Measurements from ENCODE around the gene TMEM207. TPM values are rescaled to one million over a fixed set of nuclear protein-coding genes. Genes with fewer than 3 reads are reported as not detected.

The TMEM207 gene
- total RNA-seq, 4 donors from 2014 or later = not detected

DNA sequence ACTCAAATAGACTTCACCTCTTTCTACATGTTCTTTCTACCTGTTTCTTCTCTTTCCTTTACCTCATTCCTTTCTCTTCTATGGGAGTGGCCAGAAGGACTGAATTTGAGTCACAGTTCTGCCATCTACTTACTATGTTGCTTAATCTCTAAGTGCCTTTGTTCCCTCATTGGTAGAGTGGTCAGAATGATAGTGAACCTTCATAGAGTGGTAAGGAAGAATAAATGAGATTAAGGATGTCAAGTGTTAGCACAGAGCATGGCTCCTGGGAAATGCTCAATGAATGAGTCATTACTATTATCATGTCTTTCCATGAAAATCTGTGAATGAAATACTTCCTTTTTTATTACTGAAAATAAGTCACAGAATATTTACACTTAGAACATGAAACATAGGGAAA is 17.5 kb downstream of the TMEM207 start:
- intact Hi-C loops (cut with DNase I; ENCODE audit: low total_unique reads) = no loop called here
- H3K9me3 ChIP-seq = no peaks in the 10 kb centered on the region
- TF ChIP-seq EP300 (IDR thresholded peaks at IDR 0.05; ENCODE audit: low read depth) = no peak
- TF ChIP-seq, protein P1, sequence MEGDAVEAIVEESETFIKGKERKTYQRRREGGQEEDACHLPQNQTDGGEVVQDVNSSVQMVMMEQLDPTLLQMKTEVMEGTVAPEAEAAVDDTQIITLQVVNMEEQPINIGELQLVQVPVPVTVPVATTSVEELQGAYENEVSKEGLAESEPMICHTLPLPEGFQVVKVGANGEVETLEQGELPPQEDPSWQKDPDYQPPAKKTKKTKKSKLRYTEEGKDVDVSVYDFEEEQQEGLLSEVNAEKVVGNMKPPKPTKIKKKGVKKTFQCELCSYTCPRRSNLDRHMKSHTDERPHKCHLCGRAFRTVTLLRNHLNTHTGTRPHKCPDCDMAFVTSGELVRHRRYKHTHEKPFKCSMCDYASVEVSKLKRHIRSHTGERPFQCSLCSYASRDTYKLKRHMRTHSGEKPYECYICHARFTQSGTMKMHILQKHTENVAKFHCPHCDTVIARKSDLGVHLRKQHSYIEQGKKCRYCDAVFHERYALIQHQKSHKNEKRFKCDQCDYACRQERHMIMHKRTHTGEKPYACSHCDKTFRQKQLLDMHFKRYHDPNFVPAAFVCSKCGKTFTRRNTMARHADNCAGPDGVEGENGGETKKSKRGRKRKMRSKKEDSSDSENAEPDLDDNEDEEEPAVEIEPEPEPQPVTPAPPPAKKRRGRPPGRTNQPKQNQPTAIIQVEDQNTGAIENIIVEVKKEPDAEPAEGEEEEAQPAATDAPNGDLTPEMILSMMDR (IDR thresholded peaks at IDR 0.05) = no peak
- TF ChIP-seq POLR2A (IDR thresholded peaks at IDR 0.05) = no peak
- TF ChIP-seq POLR2AphosphoS5 (IDR thresholded peaks at IDR 0.05) = no peak
- no peak overlapping the region for H3K4me3 ChIP-seq
- H3K36me3 ChIP-seq = no peaks in the 10 kb centered on the region
- no peaks in the 10 kb centered on the region for H3K27me3 ChIP-seq
- no peak for DNase-seq
- no peaks in the 10 kb centered on the region for H3K4me1 ChIP-seq
- H3K27ac ChIP-seq = no peak overlapping the region
- in situ Hi-C loops (cut with MboI; ENCODE audit: low pct_ligation_motif_present in 1 of 4, low pct_unique_long_range_greater_than_20kb in 1 of 4, low sequenced_read_pairs in 3 of 4) = loop anchor here in 1 of 4 donors (25.0 kb wide), 2 partner anchors 105 to 470 kb away; no protein-coding TSS in a partner anchor

DNA sequence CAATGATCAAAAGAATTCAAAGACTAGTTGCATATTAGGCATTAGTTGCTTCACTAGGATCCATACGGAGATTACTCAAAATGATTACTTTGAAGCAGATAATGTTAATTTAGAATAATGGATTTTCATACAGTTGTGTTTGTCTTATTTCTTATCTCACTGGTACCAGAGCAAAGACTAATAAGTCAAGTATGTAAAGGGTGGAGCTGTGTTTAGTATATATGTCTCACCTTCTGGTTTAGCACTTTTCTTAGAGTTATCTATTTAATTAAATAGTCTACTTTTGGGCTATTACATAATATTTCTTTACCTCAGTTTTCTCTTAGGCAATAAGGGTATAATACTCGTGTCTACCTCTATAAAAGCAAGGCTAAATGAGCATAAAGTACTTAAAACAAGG is 18.8 kb downstream of the TMEM207 start:
- no peak for TF ChIP-seq POLR2AphosphoS5 (IDR thresholded peaks at IDR 0.05)
- no peak for TF ChIP-seq POLR2A (IDR thresholded peaks at IDR 0.05)
- no peak overlapping the region for H3K27ac ChIP-seq
- H3K9me3 ChIP-seq = no peaks in the 10 kb centered on the region
- DNase-seq = no peak
- no peak overlapping the region for H3K4me3 ChIP-seq
- no peaks in the 10 kb centered on the region for H3K36me3 ChIP-seq
- no peaks in the 10 kb centered on the region for H3K4me1 ChIP-seq
- H3K27me3 ChIP-seq = no peaks in the 10 kb centered on the region
- 62 to 75% methylated on average over 2 of the region's 2 CpGs for WGBS, 2 donors (ENCODE audit: low coverage in 1 of 2)
- in situ Hi-C loops (cut with MboI; ENCODE audit: low pct_ligation_motif_present in 1 of 4, low pct_unique_long_range_greater_than_20kb in 1 of 4, low sequenced_read_pairs in 3 of 4) = loop anchor here in 1 of 4 donors (25.0 kb wide), 2 partner anchors 106 to 469 kb away; no protein-coding TSS in a partner anchor
- intact Hi-C loops (cut with DNase I; ENCODE audit: low total_unique reads) = no loop called here

DNA sequence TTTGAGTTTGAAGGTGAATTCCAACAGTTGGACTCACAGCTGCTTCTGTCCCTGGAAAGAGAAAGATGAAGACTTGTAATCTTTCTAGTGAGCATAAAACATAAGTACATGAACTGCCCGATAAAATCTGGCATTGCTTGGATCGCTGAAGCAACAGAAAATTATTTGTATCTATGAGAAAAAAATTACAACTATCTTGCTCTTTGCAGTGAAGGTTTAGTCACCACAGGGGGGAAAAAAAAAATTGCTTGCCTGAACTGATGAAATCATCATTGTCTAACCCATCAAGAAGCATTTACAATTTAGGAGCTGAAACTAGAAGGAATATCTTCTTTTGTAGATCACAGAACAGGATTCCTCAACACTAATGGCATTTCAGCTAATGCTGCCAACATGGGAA is 20.0 kb downstream of the TMEM207 start:
- DNase-seq = no peak
- no peak overlapping the region for H3K27ac ChIP-seq
- no peaks in the 10 kb centered on the region for H3K36me3 ChIP-seq
- intact Hi-C loops (cut with DNase I; ENCODE audit: low total_unique reads) = no loop called here
- no peak for TF ChIP-seq POLR2AphosphoS5 (IDR thresholded peaks at IDR 0.05)
- TF ChIP-seq, protein P1 (IDR thresholded peaks at IDR 0.05) = no peak
- H3K27me3 ChIP-seq = no peaks in the 10 kb centered on the region
- H3K9me3 ChIP-seq = no peaks in the 10 kb centered on the region
- H3K4me1 ChIP-seq = peaks cover 0 to 1% (median 0%) of the 10 kb centered on the region in 4 donors
- WGBS, 2 donors (ENCODE audit: low coverage in 1 of 2) = 91 to 100% methylated on average over 2 of the region's 2 CpGs
- no peak overlapping the region for H3K4me3 ChIP-seq
- in situ Hi-C loops (cut with MboI; ENCODE audit: low pct_ligation_motif_present in 1 of 4, low pct_unique_long_range_greater_than_20kb in 1 of 4, low sequenced_read_pairs in 3 of 4) = loop anchor here in 1 of 4 donors (25.0 kb wide), 2 partner anchors 108 to 467 kb away; no protein-coding TSS in a partner anchor

DNA sequence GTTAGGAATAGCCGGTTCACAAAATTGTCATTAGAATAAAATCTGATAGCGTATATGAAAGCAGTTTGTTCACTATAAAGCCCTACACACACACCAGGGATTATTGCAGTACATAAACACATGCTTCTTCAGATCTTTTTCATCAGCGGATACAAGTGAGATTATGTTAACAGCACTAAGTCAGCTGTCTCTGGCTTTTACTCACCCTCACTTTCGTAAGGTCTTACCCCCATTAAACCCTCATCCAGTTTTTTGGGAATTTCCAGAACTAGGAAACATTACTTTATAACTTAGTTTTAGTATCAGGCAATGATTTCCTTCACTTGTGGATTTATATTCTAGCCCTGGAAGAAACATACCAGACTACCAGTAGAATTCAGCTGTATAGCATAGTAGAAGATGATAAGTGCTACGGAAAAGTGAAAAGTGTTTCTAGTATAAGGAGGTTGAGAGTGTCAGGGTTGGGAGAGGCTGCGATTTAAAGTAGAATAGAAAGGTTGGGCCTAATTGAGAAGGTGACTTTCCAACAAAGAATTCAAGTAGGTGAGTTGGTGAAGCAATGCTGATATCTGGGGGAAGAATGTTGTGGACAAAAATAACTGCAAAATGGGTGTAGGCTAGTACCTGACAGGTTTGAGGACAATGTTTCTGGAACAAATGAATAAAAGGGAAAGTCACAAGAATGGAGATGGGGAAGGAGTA is 22.7 kb downstream of the TMEM207 start:
- no peaks in the 10 kb centered on the region for H3K9me3 ChIP-seq
- WGBS, 2 donors (ENCODE audit: low coverage in 1 of 2) = 76 to 77% methylated on average over 6 of the region's 6 CpGs
- TF ChIP-seq POLR2A (IDR thresholded peaks at IDR 0.05) (no peak), EP300 (IDR thresholded peaks at IDR 0.05; ENCODE audit: low read depth) (no peak), POLR2AphosphoS5 (IDR thresholded peaks at IDR 0.05) (no peak)
- TF ChIP-seq, protein P1 (IDR thresholded peaks at IDR 0.05) = no peak
- H3K27me3 ChIP-seq = no peaks in the 10 kb centered on the region
- H3K27ac ChIP-seq = no peak overlapping the region
- H3K36me3 ChIP-seq = no peaks in the 10 kb centered on the region
- no peak for DNase-seq
- in situ Hi-C loops (cut with MboI; ENCODE audit: low pct_ligation_motif_present in 1 of 4, low pct_unique_long_range_greater_than_20kb in 1 of 4, low sequenced_read_pairs in 3 of 4) (loop anchor here in 1 of 4 donors (25.0 kb wide), 2 partner anchors 110 to 465 kb away; no protein-coding TSS in a partner anchor), intact Hi-C loops (cut with DNase I; ENCODE audit: low total_unique reads) (no loop called here)
- no peak overlapping the region for H3K4me3 ChIP-seq
- H3K4me1 ChIP-seq = peaks cover 0 to 4% (median 0%) of the 10 kb centered on the region in 4 donors
